Measurements from ENCODE around the gene PCYT1A.
"Not testable (repeated sequence)": the region's sequence is repeated elsewhere in the genome, so short reads cannot be mapped to it uniquely, and the experiment has no call there.

PCYT1A gene

DNA sequence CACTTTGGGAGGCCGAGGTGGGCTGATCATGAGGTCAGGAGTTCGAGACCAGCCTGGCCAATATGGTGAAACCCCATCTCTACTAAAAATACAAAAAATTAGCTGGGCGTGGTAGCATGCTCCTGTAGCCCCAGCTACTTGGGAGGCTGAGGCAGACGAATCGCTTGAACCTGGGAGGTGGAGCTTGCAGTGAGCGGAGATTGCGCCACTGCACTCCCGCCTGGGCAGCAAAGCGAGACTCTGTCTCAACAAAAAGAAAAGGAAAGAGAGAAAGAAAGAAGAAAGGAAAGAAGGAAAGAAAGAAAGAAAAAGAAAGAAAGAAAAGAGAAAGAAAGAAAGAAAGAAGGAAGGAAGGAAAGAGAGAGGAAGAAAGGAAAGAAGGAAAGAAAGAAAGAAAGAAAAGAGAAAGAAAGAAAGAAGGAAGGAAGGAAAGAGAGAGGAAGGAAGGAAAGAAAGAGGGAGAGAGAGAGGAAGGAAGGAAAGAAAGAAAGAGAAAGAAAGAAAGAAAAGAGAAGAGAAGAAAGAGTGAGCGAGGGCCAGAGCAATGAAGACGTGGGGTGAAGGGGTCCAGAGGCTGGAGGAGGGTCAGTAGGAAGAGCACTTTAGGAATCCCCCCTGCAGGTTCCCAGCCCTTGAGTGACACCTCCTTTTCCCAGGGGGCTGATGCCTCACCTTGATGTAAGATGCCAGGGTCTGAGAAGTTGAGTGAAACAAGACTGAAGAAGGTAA, 77.4 kb downstream of the PCYT1A start:
- not testable (repeated sequence) for H3K4me3 ChIP-seq (ENCODE audit: low read depth, low read length); H3K9ac ChIP-seq (ENCODE audit: low read length); H3K4me1 ChIP-seq (ENCODE audit: control insufficient read depth, insufficient read depth, low read length); H3K9me3 ChIP-seq (ENCODE audit: control insufficient read depth, insufficient read depth, low read depth, low read length); H3K27ac ChIP-seq (ENCODE audit: low read depth, low read length); H3K36me3 ChIP-seq (ENCODE audit: control insufficient read depth, insufficient read depth, low read length)
- H3K27me3 ChIP-seq (ENCODE audit: control insufficient read depth, insufficient read depth, low read length), result peaks cover 12% of the 10 kb centered on the region

DNA sequence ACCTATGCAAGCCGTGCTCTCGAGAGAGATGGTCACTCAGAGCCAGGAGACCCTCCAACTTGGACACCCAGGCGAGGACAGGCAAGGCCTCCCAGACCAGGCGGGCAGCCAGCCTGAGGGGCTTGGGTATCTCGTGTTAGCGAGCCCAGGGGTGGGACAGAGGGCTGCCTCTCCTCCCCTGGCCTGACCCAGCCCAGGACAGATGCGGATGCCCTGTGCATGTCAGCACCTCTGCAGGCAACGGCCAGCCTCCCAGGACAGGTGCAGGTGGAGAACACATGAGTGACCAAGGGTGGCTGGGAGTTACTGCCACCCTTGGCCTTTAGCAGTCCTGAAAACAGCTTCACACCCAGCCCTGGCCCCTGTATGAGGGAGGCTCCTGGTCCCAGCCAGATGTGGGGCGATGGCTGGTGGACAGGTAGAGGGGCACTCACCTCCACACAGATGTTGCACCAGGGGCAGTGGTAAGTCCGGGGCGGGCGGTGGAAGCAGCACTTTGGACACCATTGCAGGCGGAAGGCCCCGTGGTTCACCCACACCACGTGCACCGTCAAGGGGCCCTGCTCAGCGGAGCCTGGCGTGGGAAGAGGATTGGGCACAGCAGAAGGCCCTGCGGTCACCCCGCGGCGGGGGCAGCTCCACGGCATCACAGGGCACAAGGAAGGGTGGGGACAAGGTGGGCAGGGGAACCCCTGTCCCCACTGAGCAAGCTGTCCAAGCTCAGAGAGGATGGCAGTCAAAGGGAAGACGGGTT, 78.4 kb downstream of the PCYT1A start:
- H3K27me3 ChIP-seq (ENCODE audit: control insufficient read depth, insufficient read depth, low read length), result peaks cover 12% of the 10 kb centered on the region
- no peaks in the 10 kb centered on the region for H3K9me3 ChIP-seq (ENCODE audit: control insufficient read depth, insufficient read depth, low read depth, low read length)
- H3K36me3 ChIP-seq (ENCODE audit: control insufficient read depth, insufficient read depth, low read length), result no peaks in the 10 kb centered on the region
- H3K9ac ChIP-seq (ENCODE audit: low read length), result no peak overlapping the region
- H3K27ac ChIP-seq (ENCODE audit: low read depth, low read length), result no peak overlapping the region
- no peak overlapping the region for H3K4me3 ChIP-seq (ENCODE audit: low read depth, low read length)
- H3K4me1 ChIP-seq (ENCODE audit: control insufficient read depth, insufficient read depth, low read length), result peaks cover 6% of the 10 kb centered on the region; the same call in 1 of the 2 replicates

DNA sequence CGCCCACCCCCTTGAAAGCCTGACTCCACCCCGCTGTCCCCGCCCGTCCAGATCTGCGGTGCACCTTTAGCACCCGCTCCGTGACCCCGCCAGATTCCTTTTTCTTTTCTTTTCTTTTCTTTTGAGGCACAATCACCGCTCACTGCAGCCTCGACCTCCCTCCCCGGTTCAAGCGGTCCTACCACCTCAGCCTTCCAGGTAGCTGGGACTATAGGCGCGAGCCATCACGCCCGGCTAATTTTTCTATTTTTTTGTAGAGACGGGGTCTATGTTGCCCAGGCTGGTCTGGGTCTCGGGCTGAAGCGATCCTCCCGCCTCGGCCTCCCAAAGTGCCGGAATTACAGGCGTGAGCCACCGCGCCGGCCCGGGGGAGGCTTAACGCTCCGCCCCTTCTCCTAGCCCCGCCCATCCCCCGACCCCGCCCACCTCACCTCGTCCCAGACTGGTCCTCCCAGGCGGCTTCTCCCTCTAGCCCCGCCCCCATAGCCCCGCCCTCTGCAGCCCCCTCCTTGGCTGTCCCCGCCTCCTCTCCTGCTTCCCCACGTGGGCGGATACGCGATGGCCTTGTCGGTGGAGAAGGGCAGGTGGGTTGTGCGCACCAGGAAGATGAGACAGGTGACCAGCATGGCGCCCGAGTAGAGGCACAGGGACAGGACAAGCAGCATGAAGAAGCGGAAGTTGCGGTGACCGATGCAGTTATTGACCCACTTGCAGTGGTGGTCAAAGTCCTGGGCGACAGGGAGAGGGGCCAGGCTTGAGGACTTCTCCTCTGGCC, 79.5 kb downstream of the PCYT1A start:
- Histone ChIP-seq H3K27ac (ENCODE audit: low read depth, low read length) (no peak overlapping the region), H3K27me3 (ENCODE audit: control insufficient read depth, insufficient read depth, low read length) (peaks cover 12% of the 10 kb centered on the region), H3K9ac (ENCODE audit: low read length) (no peak overlapping the region), H3K36me3 (ENCODE audit: control insufficient read depth, insufficient read depth, low read length) (no peaks in the 10 kb centered on the region), H3K4me1 (ENCODE audit: control insufficient read depth, insufficient read depth, low read length) (peaks cover 6% of the 10 kb centered on the region; the same call in 1 of the 2 replicates), H3K4me3 (ENCODE audit: low read depth, low read length) (peak overlapping the region; percentile 82), H3K9me3 (ENCODE audit: control insufficient read depth, insufficient read depth, low read depth, low read length) (no peaks in the 10 kb centered on the region)

DNA sequence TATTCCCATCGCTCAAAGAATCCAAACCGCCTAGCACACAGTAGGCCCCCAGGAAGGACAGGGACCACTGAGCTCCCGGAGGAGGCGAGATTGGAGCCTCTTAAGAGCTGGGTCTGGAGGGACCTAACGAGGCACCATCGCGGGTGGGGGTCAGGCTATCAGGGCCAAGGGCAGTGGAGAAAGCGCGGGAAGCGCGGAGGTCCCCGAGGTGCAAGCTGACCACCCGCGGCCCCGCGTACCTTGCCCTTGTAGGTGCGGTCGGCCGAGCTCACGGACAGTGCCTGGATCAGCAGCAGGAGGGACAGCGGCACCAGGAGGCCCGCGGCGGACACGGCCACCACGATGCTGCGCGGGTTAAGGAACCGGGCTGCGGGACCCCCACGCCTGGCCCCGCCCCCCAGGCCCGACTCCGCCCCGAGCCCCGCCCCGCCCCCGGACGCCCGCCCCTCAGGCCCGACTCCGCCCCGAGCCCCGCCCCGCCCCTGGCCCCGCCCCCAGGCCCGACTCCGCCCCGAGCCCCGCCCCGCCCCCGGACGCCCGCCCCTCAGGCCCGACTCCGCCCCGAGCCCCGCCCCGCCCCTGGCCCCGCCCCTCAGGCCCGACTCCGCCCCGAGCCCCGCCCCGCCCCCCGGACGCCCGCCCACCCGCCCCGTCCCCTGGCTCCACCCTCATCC, 80.2 kb downstream of the PCYT1A start:
- Histone ChIP-seq H3K9me3 (ENCODE audit: control insufficient read depth, insufficient read depth, low read depth, low read length) (no peaks in the 10 kb centered on the region), H3K36me3 (ENCODE audit: control insufficient read depth, insufficient read depth, low read length) (no peaks in the 10 kb centered on the region), H3K4me1 (ENCODE audit: control insufficient read depth, insufficient read depth, low read length) (peaks cover 10% of the 10 kb centered on the region; the same call in 1 of the 2 replicates), H3K27me3 (ENCODE audit: control insufficient read depth, insufficient read depth, low read length) (peaks cover 12% of the 10 kb centered on the region), H3K9ac (ENCODE audit: low read length) (peak overlapping the region; percentile 23), H3K27ac (ENCODE audit: low read depth, low read length) (no peak overlapping the region), H3K4me3 (ENCODE audit: low read depth, low read length) (peak overlapping the region; percentile 88)

DNA sequence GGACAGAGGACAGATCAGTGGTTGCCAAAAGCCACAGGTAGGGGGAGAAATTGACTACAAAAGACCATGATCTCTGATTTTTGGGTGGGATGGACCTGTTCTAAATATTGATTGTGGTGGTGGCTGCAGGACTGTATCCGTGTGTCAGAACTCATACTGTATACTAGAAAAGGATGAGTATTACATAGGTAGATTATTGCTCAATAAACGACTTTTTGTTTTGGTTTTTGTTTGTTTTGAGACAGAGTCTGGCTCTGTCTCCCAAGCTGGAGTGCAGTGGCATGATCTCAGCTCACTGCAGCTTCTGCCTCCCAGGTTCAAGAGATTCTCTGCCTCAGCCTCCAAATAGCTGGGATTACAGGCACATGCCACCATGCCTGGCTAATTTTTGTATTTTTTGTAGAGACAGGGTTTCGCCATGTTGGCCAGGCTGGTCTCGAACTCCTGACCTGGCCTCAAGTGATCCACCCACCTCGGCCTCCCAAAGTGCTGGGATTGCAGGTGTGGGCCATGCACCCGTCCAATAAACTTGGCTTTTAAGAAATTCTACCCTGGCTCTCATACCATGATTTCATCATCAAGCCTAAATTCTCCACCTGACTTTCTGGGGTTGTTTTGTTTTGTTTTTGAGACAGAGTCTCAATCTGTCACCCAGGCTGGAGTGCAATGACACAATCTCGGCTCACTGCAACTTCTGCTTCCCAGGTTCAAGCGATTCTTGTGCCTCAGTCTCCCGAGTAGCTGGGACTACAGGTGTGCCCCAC, 81.9 kb downstream of the PCYT1A start:
- not testable (repeated sequence) for H3K4me1 ChIP-seq (ENCODE audit: control insufficient read depth, insufficient read depth, low read length); H3K4me3 ChIP-seq (ENCODE audit: low read depth, low read length); H3K9me3 ChIP-seq (ENCODE audit: control insufficient read depth, insufficient read depth, low read depth, low read length)

DNA sequence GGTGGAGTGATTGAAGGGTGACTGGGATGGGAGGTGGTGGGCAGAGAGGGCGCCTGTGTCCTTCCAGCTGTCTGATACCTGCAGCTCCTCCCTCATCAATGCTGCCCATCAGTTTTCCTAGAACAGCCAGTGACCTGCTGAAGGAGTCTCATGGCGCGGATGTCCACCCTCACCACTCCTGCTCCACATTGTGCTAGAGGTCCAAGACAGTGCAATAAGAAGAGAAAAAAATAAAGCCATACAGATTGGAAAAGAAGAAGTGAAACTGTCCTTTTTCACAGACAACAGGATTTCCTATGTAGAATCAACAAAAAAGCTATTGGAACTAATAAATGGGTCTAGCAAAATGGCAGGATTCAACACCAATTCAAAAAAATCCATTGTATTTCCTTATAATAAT, 83.7 kb downstream of the PCYT1A start:
- Histone ChIP-seq H3K27ac (ENCODE audit: low read depth, low read length) (no peak overlapping the region), H3K4me3 (ENCODE audit: low read depth, low read length) (no peak overlapping the region), H3K27me3 (ENCODE audit: control insufficient read depth, insufficient read depth, low read length) (peaks cover 12% of the 10 kb centered on the region), H3K9ac (ENCODE audit: low read length) (no peak overlapping the region), H3K9me3 (ENCODE audit: control insufficient read depth, insufficient read depth, low read depth, low read length) (no peaks in the 10 kb centered on the region), H3K4me1 (ENCODE audit: control insufficient read depth, insufficient read depth, low read length) (peaks cover 5% of the 10 kb centered on the region; the same call in 1 of the 2 replicates), H3K36me3 (ENCODE audit: control insufficient read depth, insufficient read depth, low read length) (no peaks in the 10 kb centered on the region)

More for the DNA sequence above, 81.9 kb downstream of the PCYT1A start:
- not testable (repeated sequence) for H3K27ac ChIP-seq (ENCODE audit: low read depth, low read length); H3K36me3 ChIP-seq (ENCODE audit: control insufficient read depth, insufficient read depth, low read length); H3K9ac ChIP-seq (ENCODE audit: low read length)
- peaks cover 12% of the 10 kb centered on the region for H3K27me3 ChIP-seq (ENCODE audit: control insufficient read depth, insufficient read depth, low read length)

DNA sequence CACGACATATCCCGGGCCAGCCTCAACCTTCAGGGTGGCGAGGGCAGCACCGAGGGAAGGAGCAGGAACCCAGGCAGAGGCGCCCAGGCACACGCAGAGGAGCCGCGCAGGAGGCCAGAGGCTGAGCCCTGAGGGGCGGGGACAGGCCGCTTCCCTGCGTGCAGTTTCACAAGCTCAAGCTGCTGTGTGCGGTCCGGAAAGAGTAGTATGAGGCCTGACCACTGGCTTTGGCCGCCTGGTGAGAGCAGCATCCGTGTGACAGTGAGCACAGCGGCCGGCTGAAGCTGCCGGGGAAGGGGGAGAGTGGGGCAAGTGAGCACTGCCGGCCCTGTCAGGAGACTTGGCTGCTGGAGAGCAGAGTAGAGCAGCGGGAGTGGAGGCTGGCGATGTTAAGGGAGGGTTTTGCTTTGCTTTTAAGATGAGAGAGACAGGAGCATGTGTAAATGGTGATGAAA, 85.0 kb downstream of the PCYT1A start:
- H3K36me3 ChIP-seq (ENCODE audit: control insufficient read depth, insufficient read depth, low read length), result no peaks in the 10 kb centered on the region
- peaks cover 5% of the 10 kb centered on the region; the same call in 1 of the 2 replicates for H3K4me1 ChIP-seq (ENCODE audit: control insufficient read depth, insufficient read depth, low read length)
- no peaks in the 10 kb centered on the region for H3K9me3 ChIP-seq (ENCODE audit: control insufficient read depth, insufficient read depth, low read depth, low read length)
- H3K9ac ChIP-seq (ENCODE audit: low read length), result no peak overlapping the region
- no peak overlapping the region for H3K4me3 ChIP-seq (ENCODE audit: low read depth, low read length)
- H3K27me3 ChIP-seq (ENCODE audit: control insufficient read depth, insufficient read depth, low read length), result peaks cover 8% of the 10 kb centered on the region
- H3K27ac ChIP-seq (ENCODE audit: low read depth, low read length), result no peak overlapping the region

DNA sequence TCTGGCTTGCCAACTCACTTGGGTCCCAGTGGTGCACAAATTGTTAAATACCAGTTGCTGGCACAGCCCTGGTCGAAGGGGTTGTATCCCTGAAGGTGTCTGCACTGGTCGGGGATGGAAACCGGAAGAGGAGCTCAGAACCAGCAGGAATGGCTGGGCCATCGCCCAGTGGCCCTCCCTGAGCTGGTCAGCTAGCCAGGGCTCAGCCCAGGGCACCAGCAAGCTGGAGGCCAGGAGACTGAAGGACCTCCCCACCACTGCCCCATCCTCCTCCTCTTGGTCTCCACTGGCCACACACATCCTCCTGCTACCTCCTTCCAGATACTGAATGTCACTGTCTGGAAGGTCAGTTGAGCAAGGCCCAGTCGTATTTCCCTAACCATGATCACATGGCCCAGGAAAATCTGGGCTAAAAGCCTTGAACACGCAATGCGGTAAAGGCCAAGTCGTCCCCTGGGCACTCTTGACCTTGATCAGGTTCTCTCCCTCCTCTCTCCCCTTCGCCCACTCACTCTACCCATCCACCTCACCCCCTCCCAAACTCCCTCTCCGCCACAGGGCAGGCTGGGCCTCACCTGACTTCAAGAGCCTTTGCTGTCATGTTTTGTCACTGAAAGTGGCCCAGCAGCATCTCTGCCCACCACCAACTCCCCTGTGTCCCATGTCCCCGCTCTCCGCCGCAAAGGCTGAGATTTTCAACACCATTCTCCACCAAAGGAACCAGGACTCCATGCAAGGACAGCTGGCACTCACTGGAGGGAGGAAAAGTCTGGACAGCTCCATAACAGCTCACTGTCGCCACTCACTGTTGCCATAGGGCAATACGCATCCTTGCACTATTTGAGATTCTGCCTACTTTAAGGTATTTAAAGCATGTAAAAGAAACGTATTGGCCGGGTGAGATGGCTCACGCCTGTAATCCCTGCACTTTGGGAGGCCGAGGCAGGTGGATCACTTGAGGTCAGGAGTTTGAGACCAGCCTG, 88.5 kb downstream of the PCYT1A start:
- Histone ChIP-seq H3K36me3 (ENCODE audit: control insufficient read depth, insufficient read depth, low read length) (no peaks in the 10 kb centered on the region), H3K4me3 (ENCODE audit: low read depth, low read length) (no peak overlapping the region), H3K9ac (ENCODE audit: low read length) (no peak overlapping the region), H3K9me3 (ENCODE audit: control insufficient read depth, insufficient read depth, low read depth, low read length) (no peaks in the 10 kb centered on the region), H3K4me1 (ENCODE audit: control insufficient read depth, insufficient read depth, low read length) (peaks cover 5% of the 10 kb centered on the region; the same call in 1 of the 2 replicates), H3K27me3 (ENCODE audit: control insufficient read depth, insufficient read depth, low read length) (no peaks in the 10 kb centered on the region), H3K27ac (ENCODE audit: low read depth, low read length) (no peak overlapping the region)

DNA sequence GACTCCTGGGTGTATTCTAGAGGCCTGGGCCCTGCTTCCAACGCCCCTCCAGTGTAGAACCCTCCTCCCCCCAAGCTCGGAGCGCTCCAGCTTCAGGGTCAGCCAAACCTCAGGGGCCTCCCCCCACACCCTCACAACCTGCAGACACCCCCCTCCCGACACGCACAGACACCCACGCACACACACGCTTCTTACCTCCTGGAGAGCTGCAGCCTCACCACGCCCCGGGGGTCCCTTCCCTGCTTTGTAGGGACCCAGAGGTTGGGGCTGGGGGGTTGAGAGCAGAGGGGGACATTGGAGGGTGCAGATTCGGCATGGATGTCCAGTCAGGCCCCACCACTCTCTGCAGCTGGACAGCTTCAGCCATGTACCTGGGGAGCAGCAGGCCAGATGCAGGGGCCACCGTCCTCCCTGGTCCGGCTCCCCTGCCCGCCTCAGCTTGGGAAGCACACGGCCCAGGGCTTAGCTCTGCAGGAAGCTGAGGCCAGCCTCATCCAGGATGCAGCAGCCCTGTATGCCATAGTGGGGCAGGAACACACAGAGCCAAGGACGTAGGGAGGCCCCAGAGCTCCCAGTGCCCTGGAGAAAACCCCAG, 89.3 kb downstream of the PCYT1A start:
- no peaks in the 10 kb centered on the region for H3K36me3 ChIP-seq (ENCODE audit: control insufficient read depth, insufficient read depth, low read length)
- no peak overlapping the region for H3K27ac ChIP-seq (ENCODE audit: low read depth, low read length)
- H3K27me3 ChIP-seq (ENCODE audit: control insufficient read depth, insufficient read depth, low read length), result no peaks in the 10 kb centered on the region
- H3K4me3 ChIP-seq (ENCODE audit: low read depth, low read length), result no peak overlapping the region
- H3K9ac ChIP-seq (ENCODE audit: low read length), result no peak overlapping the region
- no peaks in the 10 kb centered on the region for H3K9me3 ChIP-seq (ENCODE audit: control insufficient read depth, insufficient read depth, low read depth, low read length)
- H3K4me1 ChIP-seq (ENCODE audit: control insufficient read depth, insufficient read depth, low read length), result peaks cover 5% of the 10 kb centered on the region; the same call in 1 of the 2 replicates

Measured in HUES6 (cell line).